Ovary (tissue), 9 donors: ENCODE measurements around the gene MYOF. TPM values are rescaled to one million over a fixed set of nuclear protein-coding genes. Genes with fewer than 3 reads are reported as not detected.

Experiments
- DNase-seq, 5 donors: peaks; one replicate each; pipeline ENCODE4 v3.0.0-alpha.2; 2019 to 2020
- H3K27ac ChIP-seq, 2 donors: fragments of 200-600 bp; one replicate each; pipeline versions ENCODE4 v1.5.1 to v1.8.0; 2019 to 2022
- H3K27me3 ChIP-seq: fragments of 200-600 bp; one replicate; pipeline ENCODE4 v1.8.0; 2022
- H3K36me3 ChIP-seq: fragments of 200-600 bp; sonication (generic); one replicate; pipeline ENCODE4 v1.5.1; 2019
- H3K4me1 ChIP-seq: one replicate; pipeline ENCODE4 v1.8.1; 2013; ENCODE audit warnings: mild to moderate bottlenecking, moderate library complexity; ENCODE audit not compliant: insufficient read depth
- H3K4me3 ChIP-seq: fragments of 200-600 bp; sonication (generic); one replicate; pipeline ENCODE4 v1.5.1; 2017
- H3K9me3 ChIP-seq, 2 donors: fragments of 200-600 bp in 1 of 2; sonication (generic) in 1 of 2; one replicate each; pipeline versions ENCODE4 v1.5.1 to v1.8.1; 2013 to 2019; ENCODE audit warnings: mild to moderate bottlenecking in 1 of 2, moderate library complexity in 1 of 2
- CTCF ChIP-seq, 3 donors: fragments of 450-650 bp in 2 of 3; fragments of 200-600 bp in 1 of 3; IDR thresholded peaks; one replicate each; pipeline versions ENCODE4 v1.5.1 to v1.8.0; 2016 to 2022; ENCODE audit warnings: antibody characterized with exemption in 3 of 3, mild to moderate bottlenecking in 1 of 3
- EP300 ChIP-seq: sonication (generic); formaldehyde crosslinking; IDR thresholded peaks from one replicate; pipeline ENCODE4 v1.6.1; 2017; ENCODE audit warnings: antibody characterized with exemption
- POLR2A ChIP-seq: fragments of 450-650 bp; IDR thresholded peaks from one replicate; pipeline ENCODE4 v1.6.1; 2017; ENCODE audit warnings: antibody characterized with exemption, mild to moderate bottlenecking, moderate library complexity
- WGBS, 3 donors: extraction: QIAGEN DNeasy Blood & Tissue Kit in 1 of 3; methylation state at CpG; one replicate each; pipeline versions ENCODE4 v1.1.5 to v1.1.7; 2013 to 2017; 5-methylcytosine and 5-hydroxymethylcytosine counted together
- intact Hi-C, 4 donors: fragments of 100-400 bp; cut with DNase I; formaldehyde crosslinking; loops; one replicate each; pipeline versions ENCODE4 v1.11.0 to v1.15.1; 2022 to 2023
- polyA plus RNA-seq, 2 donors: library from polyadenylated mRNA; stranded (reverse); fragments of 200-250 nt in 1 of 2; fragments of 350-450 nt in 1 of 2; fragmentation: Illumina TruSeq in 1 of 2; extraction: RNeasy Lipid Tissue Mini Kit (QIAGEN cat#74804) in 1 of 2; gene quantifications; one replicate each; pipeline ENCODE4 v1.2.3, GENCODE V29; 2013 to 2014
- total RNA-seq, 7 donors: library from RNA; depleted of rRNA in 2 of 7; stranded (reverse); fragments of >200 nt in 2 of 7; fragmentation: NEBNext Ultra II Directional in 3 of 7; extraction: Animal tissue kit (Norgen Biotek cat#: 25700) in 3 of 7; gene quantifications; one replicate each; pipeline versions ENCODE4 v1.1.0 to v1.2.4, GENCODE V29; 2016 to 2023
- donor health status: DM: no; HTN: no; CAD: no; lungs with moderate emphysema.
- donor health status: DM: no; HTN: no; CAD: no.
- donor health status: Bipolar disorder and iron deficiency.
- donor health status: DM: yes; HTN: yes; CAD: no.
- donor health status: DM: no; HTN: no; CAD: no.
- donor health status: DM: yes; HTN: yes; CAD: no.

MYOF gene
- total and polyA plus RNA-seq, 9 donors = 7.9 to 89.0 (median 45.7) TPM

- peaks cover 9% of the 10 kb centered on the region for H3K4me1 ChIP-seq
Measured at GRCh38 chr10:93457511-93457910, 24.6 kb downstream of the MYOF start.

GRCh38 chr10:93456480-93456879, 25.7 kb downstream of the MYOF start:
- H3K36me3 ChIP-seq = no peaks in the 10 kb centered on the region
- 82 to 96% (median 93%) methylated on average over 7 of the region's 7 CpGs for WGBS, 3 donors
- no peak overlapping the region for H3K4me3 ChIP-seq
- peaks cover 8% of the 10 kb centered on the region for H3K4me1 ChIP-seq
- H3K27me3 ChIP-seq = no peaks in the 10 kb centered on the region
- TF ChIP-seq CTCF (IDR thresholded peaks at IDR 0.05) (no peak), EP300 (no peak), POLR2A (no peak)
- no peak overlapping the region for H3K27ac ChIP-seq
- intact Hi-C loops = no loop called here
- no peaks in the 10 kb centered on the region for H3K9me3 ChIP-seq
- DNase-seq = no peak

More at GRCh38 chr10:93457511-93457910, 24.6 kb downstream of the MYOF start:
- H3K9me3 ChIP-seq = no peaks in the 10 kb centered on the region
- intact Hi-C loops = no loop called here
- TF ChIP-seq EP300 (no peak), POLR2A (no peak), CTCF (IDR thresholded peaks at IDR 0.05) (no peak)
- H3K4me3 ChIP-seq = no peak overlapping the region
- no peaks in the 10 kb centered on the region for H3K36me3 ChIP-seq
- no peak overlapping the region for H3K27ac ChIP-seq
- 85 to 95% (median 94%) methylated on average over 8 of the region's 8 CpGs for WGBS, 3 donors
- DNase-seq = no peak
- no peaks in the 10 kb centered on the region for H3K27me3 ChIP-seq

GRCh38 chr10:93454736-93455135, 27.4 kb downstream of the MYOF start:
- H3K27ac ChIP-seq = no peak overlapping the region

GRCh38 chr10:93454146-93454545, 28.0 kb downstream of the MYOF start:
- Histone ChIP-seq H3K4me3 (no peak overlapping the region), H3K4me1 (peaks cover 8% of the 10 kb centered on the region), H3K36me3 (no peaks in the 10 kb centered on the region), H3K27me3 (no peaks in the 10 kb centered on the region), H3K9me3 (no peaks in the 10 kb centered on the region), H3K27ac (no peak overlapping the region)
- intact Hi-C loops = no loop called here
- DNase-seq = no peak
- WGBS, 3 donors = 95 to 98% (median 95%) methylated on average over 2 of the region's 2 CpGs
- TF ChIP-seq CTCF (IDR thresholded peaks at IDR 0.05) = no peak
- TF ChIP-seq POLR2A = no peak
- TF ChIP-seq EP300 = no peak

More at GRCh38 chr10:93454736-93455135, 27.4 kb downstream of the MYOF start:
- H3K4me1 ChIP-seq = peaks cover 8% of the 10 kb centered on the region
- 91 to 95% (median 94%) methylated on average over 7 of the region's 7 CpGs for WGBS, 3 donors
- intact Hi-C loops = no loop called here
- no peaks in the 10 kb centered on the region for H3K9me3 ChIP-seq
- no peaks in the 10 kb centered on the region for H3K36me3 ChIP-seq
- no peak overlapping the region for H3K4me3 ChIP-seq
- DNase-seq = no peak
- H3K27me3 ChIP-seq = no peaks in the 10 kb centered on the region
- TF ChIP-seq CTCF (IDR thresholded peaks at IDR 0.05) (no peak), EP300 (no peak)

- no peaks in the 10 kb centered on the region for H3K27me3 ChIP-seq
- no peak for DNase-seq
- H3K36me3 ChIP-seq = no peaks in the 10 kb centered on the region
- TF ChIP-seq CTCF (IDR thresholded peaks at IDR 0.05) (no peak), POLR2A (no peak), EP300 (no peak)
- no peak overlapping the region for H3K27ac ChIP-seq
- intact Hi-C loops = no loop called here
- no peaks in the 10 kb centered on the region for H3K4me1 ChIP-seq
- H3K4me3 ChIP-seq = no peak overlapping the region
- WGBS, 3 donors = 54 to 66% (median 63%) methylated on average over 2 of the region's 2 CpGs
- H3K9me3 ChIP-seq = no peaks in the 10 kb centered on the region
Measured at GRCh38 chr10:93452143-93452542, 30.0 kb downstream of the MYOF start.
